Sigmoid colon (tissue), 4 donors: ENCODE results near the gene SNRNP200.

Experiments
- EP300 ChIP-seq, 4 donors: sonication (generic); formaldehyde crosslinking; IDR thresholded peaks; one replicate each; pipeline ENCODE4 v1.6.1; 2017; ENCODE audit warnings: antibody characterized with exemption in 4 of 4
- POLR2A ChIP-seq, 2 donors: fragments of 450-650 bp; IDR thresholded peaks; one replicate each; pipeline ENCODE4 v1.6.1; 2016; ENCODE audit warnings: antibody characterized with exemption in 2 of 2, mild to moderate bottlenecking in 2 of 2, moderate library complexity in 2 of 2
- POLR2AphosphoS5 ChIP-seq, 4 donors: sonication (generic); formaldehyde crosslinking; IDR thresholded peaks; one replicate each; pipeline ENCODE4 v1.6.1; 2017; ENCODE audit warnings: antibody characterized with exemption in 4 of 4
- TF ChIP-seq, protein P1 (sequence below), 4 experiments: fragments of 450-650 bp in 3 of 4; fragments of 200-600 bp in 1 of 4; IDR thresholded peaks; one replicate each; pipeline ENCODE4 v1.5.1; 2016 to 2019; ENCODE audit warnings: antibody characterized with exemption in 4 of 4, mild to moderate bottlenecking in 3 of 4, moderate library complexity in 2 of 4

DNA sequence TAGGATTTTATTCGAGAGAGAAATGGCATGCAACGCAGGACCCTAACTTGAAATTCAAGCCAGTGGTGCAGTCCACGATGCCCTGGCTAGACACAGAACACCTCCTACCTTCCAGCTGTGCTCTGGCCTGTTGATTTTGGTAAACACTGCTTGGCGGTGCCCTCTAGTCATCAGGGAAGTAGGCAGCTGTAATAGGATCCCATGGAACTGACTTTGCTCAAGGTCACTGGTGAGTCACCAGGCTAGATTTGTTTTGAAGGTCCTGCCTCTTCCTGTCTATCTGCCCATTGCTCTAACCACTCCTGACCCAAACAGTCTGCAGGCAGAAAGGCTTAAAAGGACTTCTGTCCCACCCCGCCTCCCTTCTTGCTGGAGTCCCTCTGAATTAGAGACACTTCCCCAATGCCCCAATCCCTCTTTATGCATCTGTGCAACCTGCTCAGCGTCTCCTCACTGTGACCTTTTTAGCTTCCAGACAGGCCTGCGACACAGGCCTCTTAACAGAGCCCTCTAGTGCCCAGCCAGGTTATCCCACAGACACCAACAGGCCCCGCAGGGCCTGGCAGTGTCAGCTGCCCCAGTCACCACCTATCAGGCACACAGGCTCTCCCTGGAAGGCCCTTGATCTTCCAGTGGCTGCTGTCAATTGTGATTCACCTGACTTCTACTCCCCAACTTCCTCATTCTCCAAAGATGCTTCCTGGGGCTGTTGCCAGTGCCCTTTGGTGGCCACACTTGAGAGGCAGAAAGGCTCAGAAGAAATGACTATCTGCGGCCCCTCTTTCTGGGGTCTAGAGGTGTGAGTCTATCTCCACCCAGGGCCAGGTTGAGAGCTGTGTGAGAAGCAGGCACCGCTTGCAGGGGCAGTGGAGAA, 44.7 kb downstream of the SNRNP200 start:
- TF ChIP-seq EP300 (IDR thresholded peaks at IDR 0.05) (no peak), POLR2A (IDR thresholded peaks at IDR 0.05) (no peak), POLR2AphosphoS5 (IDR thresholded peaks at IDR 0.05) (peak in 2 of 4 donors; percentile 45 to 71)
- TF ChIP-seq, protein P1, sequence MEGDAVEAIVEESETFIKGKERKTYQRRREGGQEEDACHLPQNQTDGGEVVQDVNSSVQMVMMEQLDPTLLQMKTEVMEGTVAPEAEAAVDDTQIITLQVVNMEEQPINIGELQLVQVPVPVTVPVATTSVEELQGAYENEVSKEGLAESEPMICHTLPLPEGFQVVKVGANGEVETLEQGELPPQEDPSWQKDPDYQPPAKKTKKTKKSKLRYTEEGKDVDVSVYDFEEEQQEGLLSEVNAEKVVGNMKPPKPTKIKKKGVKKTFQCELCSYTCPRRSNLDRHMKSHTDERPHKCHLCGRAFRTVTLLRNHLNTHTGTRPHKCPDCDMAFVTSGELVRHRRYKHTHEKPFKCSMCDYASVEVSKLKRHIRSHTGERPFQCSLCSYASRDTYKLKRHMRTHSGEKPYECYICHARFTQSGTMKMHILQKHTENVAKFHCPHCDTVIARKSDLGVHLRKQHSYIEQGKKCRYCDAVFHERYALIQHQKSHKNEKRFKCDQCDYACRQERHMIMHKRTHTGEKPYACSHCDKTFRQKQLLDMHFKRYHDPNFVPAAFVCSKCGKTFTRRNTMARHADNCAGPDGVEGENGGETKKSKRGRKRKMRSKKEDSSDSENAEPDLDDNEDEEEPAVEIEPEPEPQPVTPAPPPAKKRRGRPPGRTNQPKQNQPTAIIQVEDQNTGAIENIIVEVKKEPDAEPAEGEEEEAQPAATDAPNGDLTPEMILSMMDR (IDR thresholded peaks at IDR 0.05), result peak in 2 of 4 experiments; percentile 13
